Measurements from ENCODE around the gene CIT. TPM values are rescaled to one million over a fixed set of nuclear protein-coding genes. Genes with fewer than 3 reads are reported as not detected.

The CIT gene
- total and polyA plus RNA-seq, 9 of the 15 experiments (the other 6 are each of a cell fraction or from before 2014, with no cell fraction given): 1.1 to 46.7 (median 21.3) TPM

DNA sequence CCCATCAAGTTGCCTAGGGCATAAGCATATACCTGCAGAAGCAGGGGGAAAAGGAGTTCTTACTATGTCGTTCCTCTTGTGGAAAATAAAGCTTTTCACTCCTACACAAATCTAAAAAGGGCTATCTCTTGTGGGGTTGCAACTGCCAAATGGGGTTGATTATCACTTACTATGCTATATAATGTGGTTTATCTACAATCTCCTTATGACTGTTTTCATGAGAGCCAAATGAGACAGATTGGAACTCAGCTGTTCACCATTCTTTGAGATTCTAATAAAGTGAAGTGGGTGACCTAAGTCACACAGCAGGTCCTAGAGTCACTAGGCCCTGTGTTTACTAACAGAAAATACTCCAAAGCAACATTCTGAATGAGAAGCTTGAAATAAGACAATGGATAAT, 47.7 kb downstream of the CIT start:
- Histone ChIP-seq H3K27me3 (ENCODE audit: control insufficient read depth in 2 of 2, insufficient read depth in 2 of 2, low read length in 2 of 2) (no peaks in the 10 kb centered on the region), H2AFZ (ENCODE audit: low read depth, low read length) (no peak overlapping the region), H3K9me1 (ENCODE audit: control insufficient read depth, insufficient read depth, low read length) (no peaks in the 10 kb centered on the region), H3K9ac (ENCODE audit: insufficient read depth in 1 of 2, low read depth in 2 of 2, low read length in 2 of 2) (no peak overlapping the region), H4K20me1 (replicated peaks; ENCODE audit: control insufficient read depth, insufficient read depth, low read length) (no peaks in the 10 kb centered on the region), H3K4me2 (ENCODE audit: insufficient read depth, low read length) (no peak overlapping the region), H3K4me3 (no peak overlapping the region), H3K9me3 (replicated peaks; ENCODE audit: control insufficient read depth, insufficient read depth, low read depth, low read length) (no peaks in the 10 kb centered on the region), H3K36me3 (ENCODE audit: control insufficient read depth, insufficient read depth, low read length) (peaks cover 50% of the 10 kb centered on the region; the same call in 1 of the 3 replicates), H3K79me2 (ENCODE audit: control insufficient read depth, insufficient read depth, low read length) (no peaks in the 10 kb centered on the region), H3K4me1 (replicated peaks in 1 of 2; ENCODE audit: control insufficient read depth in 2 of 2, insufficient read depth in 2 of 2, low read length in 2 of 2) (no peaks in the 10 kb centered on the region), H3K27ac (ENCODE audit: extremely low read depth, low read depth, low read length) (no peak overlapping the region)
- DNase-seq (ENCODE audit: extremely low read depth in 1 of 4, low spot score in 3 of 4) (no peak), FAIRE-seq (no peak), ATAC-seq (no peak)
- BruUV-seq (replicated peaks): no TSS peak
- intact Hi-C loops (cut with micrococcal nuclease): no loop called here
- in situ Hi-C loops (cut with MboI): no loop called here
- CTCF ChIA-PET (ENCODE audit: low intra/inter-chr PET ratio): no interaction called here
- POLR2A ChIA-PET: no interaction called here
- 45% methylated on average over 1 of the region's 1 CpG for WGBS (ENCODE audit: insufficient coverage, low coverage, missing lambda C conversion rate)
- no peak for TF ChIP-seq HSF4 (CRISPR knock-in tag; IDR thresholded peaks at IDR 0.05; ENCODE audit: borderline replicate concordance)
- TF ChIP-seq, protein P1, sequence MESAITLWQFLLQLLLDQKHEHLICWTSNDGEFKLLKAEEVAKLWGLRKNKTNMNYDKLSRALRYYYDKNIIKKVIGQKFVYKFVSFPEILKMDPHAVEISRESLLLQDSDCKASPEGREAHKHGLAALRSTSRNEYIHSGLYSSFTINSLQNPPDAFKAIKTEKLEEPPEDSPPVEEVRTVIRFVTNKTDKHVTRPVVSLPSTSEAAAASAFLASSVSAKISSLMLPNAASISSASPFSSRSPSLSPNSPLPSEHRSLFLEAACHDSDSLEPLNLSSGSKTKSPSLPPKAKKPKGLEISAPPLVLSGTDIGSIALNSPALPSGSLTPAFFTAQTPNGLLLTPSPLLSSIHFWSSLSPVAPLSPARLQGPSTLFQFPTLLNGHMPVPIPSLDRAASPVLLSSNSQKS (CRISPR knock-in tag; IDR thresholded peaks at IDR 0.05): no peak

DNA sequence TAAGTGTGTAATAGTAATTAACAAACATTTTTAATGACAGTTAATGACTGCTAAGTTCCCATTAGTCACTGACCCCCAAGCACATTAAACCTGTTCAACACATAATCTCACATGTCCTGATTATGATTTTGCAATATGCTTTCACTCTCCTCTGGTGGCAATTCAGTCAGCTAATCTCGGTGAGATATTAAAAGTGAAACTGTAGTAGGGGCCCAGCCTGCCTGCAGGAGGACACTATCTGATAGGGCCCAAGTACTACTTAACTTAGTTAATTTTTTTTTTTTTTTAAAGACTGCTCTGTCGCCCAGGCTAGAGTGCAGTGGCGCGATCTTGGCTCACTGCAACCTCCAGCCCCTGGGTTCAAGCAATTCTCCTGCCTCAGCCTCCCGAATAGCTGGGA, 48.8 kb downstream of the CIT start:
- H3K4me1 ChIP-seq (replicated peaks in 1 of 2; ENCODE audit: control insufficient read depth in 2 of 2, insufficient read depth in 2 of 2, low read length in 2 of 2): no peaks in the 10 kb centered on the region
- in situ Hi-C loops (cut with MboI) (no loop called here), intact Hi-C loops (cut with micrococcal nuclease) (no loop called here)
- H3K4me2 ChIP-seq (ENCODE audit: insufficient read depth, low read length): no peak overlapping the region
- ChIA-PET POLR2A (interaction anchor here (0.6 kb wide), 1 partner anchor 701 kb away, joined by 6 read pairs; no protein-coding TSS in a partner anchor), CTCF (ENCODE audit: low intra/inter-chr PET ratio) (no interaction called here)
- WGBS (ENCODE audit: insufficient coverage, low coverage, missing lambda C conversion rate): 74% methylated on average over 3 of the region's 5 CpGs
- no peaks in the 10 kb centered on the region for H3K27me3 ChIP-seq (ENCODE audit: control insufficient read depth in 2 of 2, insufficient read depth in 2 of 2, low read length in 2 of 2)
- H3K36me3 ChIP-seq (ENCODE audit: control insufficient read depth, insufficient read depth, low read length): peaks cover 43% of the 10 kb centered on the region; the same call in 1 of the 3 replicates
- ATAC-seq (no peak), FAIRE-seq (no peak), DNase-seq (ENCODE audit: extremely low read depth in 1 of 4, low spot score in 3 of 4) (no peak)
- no peaks in the 10 kb centered on the region for H3K79me2 ChIP-seq (ENCODE audit: control insufficient read depth, insufficient read depth, low read length)
- TF ChIP-seq ZNF444 (CRISPR knock-in tag; IDR thresholded peaks at IDR 0.05) (no peak), RBM15 (IDR thresholded peaks at IDR 0.05; ENCODE audit: insufficient read depth, low read length) (no peak), HNRNPLL (IDR thresholded peaks at IDR 0.05; ENCODE audit: low read depth, low read length, poor library complexity, severe bottlenecking) (no peak)
- H3K9me1 ChIP-seq (ENCODE audit: control insufficient read depth, insufficient read depth, low read length): no peaks in the 10 kb centered on the region
- H3K9me3 ChIP-seq (replicated peaks; ENCODE audit: control insufficient read depth, insufficient read depth, low read depth, low read length): no peaks in the 10 kb centered on the region
- no peak overlapping the region for H3K9ac ChIP-seq (ENCODE audit: insufficient read depth in 1 of 2, low read depth in 2 of 2, low read length in 2 of 2)
- no peak overlapping the region for H3K4me3 ChIP-seq
- H4K20me1 ChIP-seq (replicated peaks; ENCODE audit: control insufficient read depth, insufficient read depth, low read length): no peaks in the 10 kb centered on the region
- no TSS peak for BruUV-seq (replicated peaks)
- H3K27ac ChIP-seq (ENCODE audit: extremely low read depth, low read depth, low read length): no peak overlapping the region
- H2AFZ ChIP-seq (ENCODE audit: low read depth, low read length): no peak overlapping the region

Data from K562 (cell line).